ENCODE measurements around the gene ZNF652.

ZNF652 gene

GRCh38 chr17:49357516-49357915 lies 4.5 kb downstream of the ZNF652 start:
- Histone ChIP-seq H3K9me3 (ENCODE audit: control insufficient read depth, insufficient read depth, low read length) (no peaks in the 10 kb centered on the region; the same call in 1 of the 2 replicates), H3K36me3 (ENCODE audit: insufficient read depth, low read length) (no peaks in the 10 kb centered on the region), H3K4me1 (ENCODE audit: insufficient read depth, low read length) (peaks cover 9% of the 10 kb centered on the region; the same call in 1 of the 2 replicates), H3K9ac (ENCODE audit: low read depth, low read length) (no peak overlapping the region)

GRCh38 chr17:49356320-49356719 lies 5.7 kb downstream of the ZNF652 start:
- H3K4me1 ChIP-seq (ENCODE audit: insufficient read depth, low read length), result peaks cover 9% of the 10 kb centered on the region; the same call in 1 of the 2 replicates
- no peak overlapping the region for H3K9ac ChIP-seq (ENCODE audit: low read depth, low read length)
- no peaks in the 10 kb centered on the region for H3K36me3 ChIP-seq (ENCODE audit: insufficient read depth, low read length)
- no peaks in the 10 kb centered on the region; the same call in 1 of the 2 replicates for H3K9me3 ChIP-seq (ENCODE audit: control insufficient read depth, insufficient read depth, low read length)

- Histone ChIP-seq H3K4me1 (ENCODE audit: insufficient read depth, low read length) (no peaks in the 10 kb centered on the region), H3K9me3 (ENCODE audit: control insufficient read depth, insufficient read depth, low read length) (no peaks in the 10 kb centered on the region; the same call in 1 of the 2 replicates)
Observed at GRCh38 chr17:49353607-49354006, 8.4 kb downstream of the ZNF652 start.

GRCh38 chr17:49352587-49353154 lies 9.4 kb downstream of the ZNF652 start:
- no peaks in the 10 kb centered on the region for H3K36me3 ChIP-seq (ENCODE audit: insufficient read depth, low read length)
- no peaks in the 10 kb centered on the region for H3K4me1 ChIP-seq (ENCODE audit: insufficient read depth, low read length)
- no peak overlapping the region for H3K9ac ChIP-seq (ENCODE audit: low read depth, low read length)
- H3K9me3 ChIP-seq (ENCODE audit: control insufficient read depth, insufficient read depth, low read length), result no peaks in the 10 kb centered on the region; the same call in 1 of the 2 replicates

More at GRCh38 chr17:49353607-49354006, 8.4 kb downstream of the ZNF652 start:
- H3K9ac ChIP-seq (ENCODE audit: low read depth, low read length), result no peak overlapping the region
- H3K36me3 ChIP-seq (ENCODE audit: insufficient read depth, low read length), result no peaks in the 10 kb centered on the region

GRCh38 chr17:49351572-49352140 lies 10.4 kb downstream of the ZNF652 start:
- Histone ChIP-seq H3K9ac (ENCODE audit: low read depth, low read length) (no peak overlapping the region), H3K9me3 (ENCODE audit: control insufficient read depth, insufficient read depth, low read length) (no peaks in the 10 kb centered on the region; the same call in 1 of the 2 replicates), H3K36me3 (ENCODE audit: insufficient read depth, low read length) (no peaks in the 10 kb centered on the region), H3K4me1 (ENCODE audit: insufficient read depth, low read length) (no peaks in the 10 kb centered on the region)

GRCh38 chr17:49349541-49349940 lies 12.5 kb downstream of the ZNF652 start:
- Histone ChIP-seq H3K9me3 (ENCODE audit: control insufficient read depth, insufficient read depth, low read length) (no peaks in the 10 kb centered on the region; the same call in 1 of the 2 replicates), H3K4me1 (ENCODE audit: insufficient read depth, low read length) (no peaks in the 10 kb centered on the region)

GRCh38 chr17:49344914-49345313 lies 17.1 kb downstream of the ZNF652 start:
- Histone ChIP-seq H3K9ac (ENCODE audit: low read depth, low read length) (no peak overlapping the region), H3K36me3 (ENCODE audit: insufficient read depth, low read length) (no peaks in the 10 kb centered on the region), H3K4me1 (ENCODE audit: insufficient read depth, low read length) (peaks cover 5% of the 10 kb centered on the region; the same call in 1 of the 2 replicates), H3K9me3 (ENCODE audit: control insufficient read depth, insufficient read depth, low read length) (no peaks in the 10 kb centered on the region)

More at GRCh38 chr17:49349541-49349940, 12.5 kb downstream of the ZNF652 start:
- no peak overlapping the region for H3K9ac ChIP-seq (ENCODE audit: low read depth, low read length)
- H3K36me3 ChIP-seq (ENCODE audit: insufficient read depth, low read length), result no peaks in the 10 kb centered on the region

- no peaks in the 10 kb centered on the region for H3K9me3 ChIP-seq (ENCODE audit: control insufficient read depth, insufficient read depth, low read length)
- peaks cover 17% of the 10 kb centered on the region; the same call in 1 of the 2 replicates for H3K4me1 ChIP-seq (ENCODE audit: insufficient read depth, low read length)
- no peak overlapping the region for H3K9ac ChIP-seq (ENCODE audit: low read depth, low read length)
- no peaks in the 10 kb centered on the region for H3K36me3 ChIP-seq (ENCODE audit: insufficient read depth, low read length)
Observed at GRCh38 chr17:49343273-49343672, 18.8 kb downstream of the ZNF652 start.

GRCh38 chr17:49342575-49342936 lies 19.5 kb downstream of the ZNF652 start:
- no peak overlapping the region for H3K9ac ChIP-seq (ENCODE audit: low read depth, low read length)
- H3K9me3 ChIP-seq (ENCODE audit: control insufficient read depth, insufficient read depth, low read length), result no peaks in the 10 kb centered on the region
- peaks cover 17% of the 10 kb centered on the region; the same call in 1 of the 2 replicates for H3K4me1 ChIP-seq (ENCODE audit: insufficient read depth, low read length)
- H3K36me3 ChIP-seq (ENCODE audit: insufficient read depth, low read length), result no peaks in the 10 kb centered on the region

- H3K4me1 ChIP-seq (ENCODE audit: insufficient read depth, low read length), result peaks cover 17% of the 10 kb centered on the region; the same call in 1 of the 2 replicates
- no peak overlapping the region for H3K9ac ChIP-seq (ENCODE audit: low read depth, low read length)
- no peaks in the 10 kb centered on the region for H3K36me3 ChIP-seq (ENCODE audit: insufficient read depth, low read length)
- H3K9me3 ChIP-seq (ENCODE audit: control insufficient read depth, insufficient read depth, low read length), result no peaks in the 10 kb centered on the region
Observed at GRCh38 chr17:49341356-49341755, 20.7 kb downstream of the ZNF652 start.

GRCh38 chr17:49339354-49339753 lies 22.7 kb downstream of the ZNF652 start:
- H3K9ac ChIP-seq (ENCODE audit: low read depth, low read length), result no peak overlapping the region
- H3K36me3 ChIP-seq (ENCODE audit: insufficient read depth, low read length), result no peaks in the 10 kb centered on the region
- no peaks in the 10 kb centered on the region for H3K9me3 ChIP-seq (ENCODE audit: control insufficient read depth, insufficient read depth, low read length)
- H3K4me1 ChIP-seq (ENCODE audit: insufficient read depth, low read length), result peaks cover 17% of the 10 kb centered on the region; the same call in 1 of the 2 replicates

- H3K9me3 ChIP-seq (ENCODE audit: control insufficient read depth, insufficient read depth, low read length), result no peaks in the 10 kb centered on the region
- no peaks in the 10 kb centered on the region for H3K36me3 ChIP-seq (ENCODE audit: insufficient read depth, low read length)
- H3K9ac ChIP-seq (ENCODE audit: low read depth, low read length), result no peak overlapping the region
- peaks cover 17% of the 10 kb centered on the region; the same call in 1 of the 2 replicates for H3K4me1 ChIP-seq (ENCODE audit: insufficient read depth, low read length)
Observed at GRCh38 chr17:49338883-49339282, 23.2 kb downstream of the ZNF652 start.

GRCh38 chr17:49337884-49338283 lies 24.2 kb downstream of the ZNF652 start:
- Histone ChIP-seq H3K36me3 (ENCODE audit: insufficient read depth, low read length) (no peaks in the 10 kb centered on the region), H3K9ac (ENCODE audit: low read depth, low read length) (no peak overlapping the region), H3K9me3 (ENCODE audit: control insufficient read depth, insufficient read depth, low read length) (no peaks in the 10 kb centered on the region), H3K4me1 (ENCODE audit: insufficient read depth, low read length) (peaks cover 17% of the 10 kb centered on the region; the same call in 1 of the 2 replicates)

GRCh38 chr17:49334744-49335512 lies 27.1 kb downstream of the ZNF652 start:
- Histone ChIP-seq H3K9ac (ENCODE audit: low read depth, low read length) (no peak overlapping the region), H3K36me3 (ENCODE audit: insufficient read depth, low read length) (no peaks in the 10 kb centered on the region), H3K4me1 (ENCODE audit: insufficient read depth, low read length) (peaks cover 12% of the 10 kb centered on the region; the same call in 1 of the 2 replicates), H3K9me3 (ENCODE audit: control insufficient read depth, insufficient read depth, low read length) (no peaks in the 10 kb centered on the region)

Measured in ES-I3 (cell line).